Stromal cell of bone marrow (primary cell): ENCODE data around the gene MAPK8IP3.
A peak's percentile ranks its signal among the peaks of the same experiment; 100 is the strongest.

Experiments used
- DNase-seq: peaks from one replicate; pipeline ENCODE4 v3.0.0-alpha.2; 2012; ENCODE audit warnings: low read depth

MAPK8IP3 gene

GRCh38 chr16:1812732-1813163, 106.8 kb downstream of the MAPK8IP3 start:
- DNase-seq: peak; percentile 40

GRCh38 chr16:1815461-1815860, 109.5 kb downstream of the MAPK8IP3 start:
- DNase-seq: no peak

- no peak for DNase-seq
These were observed 110.6 kb downstream of the MAPK8IP3 start for GRCh38 chr16:1816396-1817275.

GRCh38 chr16:1817276-1817589, 111.2 kb downstream of the MAPK8IP3 start:
- no peak for DNase-seq

- DNase-seq: no peak
These were observed 111.7 kb downstream of the MAPK8IP3 start for GRCh38 chr16:1817716-1818115.

- no peak for DNase-seq
These were observed 112.3 kb downstream of the MAPK8IP3 start for GRCh38 chr16:1818204-1818872.

GRCh38 chr16:1818873-1819525, 113.0 kb downstream of the MAPK8IP3 start:
- no peak for DNase-seq

GRCh38 chr16:1819611-1820010, 113.6 kb downstream of the MAPK8IP3 start:
- no peak for DNase-seq
